Left ventricle myocardium inferior (tissue), 1 donor: Measurements from ENCODE around the gene TMEM132D. TPM values are rescaled to one million over a fixed set of nuclear protein-coding genes. Genes with fewer than 3 reads are reported as not detected.

Source experiments
- DNase-seq: peaks from one replicate; pipeline ENCODE4 v3.0.0-alpha.2; 2020
- H3K27ac ChIP-seq: fragments of 200-600 bp; replicated peaks from 2 replicates; pipeline ENCODE4 v1.8.0; 2021
- H3K27me3 ChIP-seq: fragments of 200-600 bp; 2 replicates; pipeline ENCODE4 v1.8.0; 2021; ENCODE audit warnings: low read depth
- H3K36me3 ChIP-seq: fragments of 200-600 bp; 2 replicates; pipeline ENCODE4 v1.8.0; 2021
- H3K4me1 ChIP-seq: fragments of 200-600 bp; 2 replicates; pipeline ENCODE4 v1.8.0; 2021
- H3K4me3 ChIP-seq: fragments of 200-600 bp; 2 replicates; pipeline ENCODE4 v1.8.0; 2021; ENCODE audit warnings: mild to moderate bottlenecking, moderate library complexity
- H3K9me3 ChIP-seq: fragments of 200-600 bp; replicated peaks from 2 replicates; pipeline ENCODE4 v1.8.0; 2021
- CTCF ChIP-seq: fragments of 200-600 bp; IDR thresholded peaks from 2 replicates; pipeline ENCODE4 v1.8.0; 2021; ENCODE audit warnings: antibody characterized with exemption, mild to moderate bottlenecking, borderline replicate concordance
- intact Hi-C: fragments of 100-400 bp; cut with micrococcal nuclease; formaldehyde crosslinking; loops from one replicate; pipeline ENCODE4 v1.11.0; 2022
- total RNA-seq: library from RNA; stranded (reverse); fragmentation: NEBNext Ultra II Directional; extraction: Animal tissue kit (Norgen Biotek cat#: 25700); gene quantifications from one replicate; pipeline ENCODE4 v1.2.1, GENCODE V29; 2021
- donor health status: DM: no; HTN: yes; CAD: no; lungs with severe emphysema.

The TMEM132D gene
- total RNA-seq, 1 donor from 2014 or later = not detected

- Histone ChIP-seq H3K9me3 (peaks cover 20% of the 10 kb centered on the region), H3K4me1 (no peaks in the 10 kb centered on the region), H3K27me3 (no peaks in the 10 kb centered on the region), H3K36me3 (no peaks in the 10 kb centered on the region), H3K27ac (no peak overlapping the region), H3K4me3 (no peak overlapping the region)
- intact Hi-C loops = no loop called here
- no peak for TF ChIP-seq CTCF
- no peak for DNase-seq
Measured at GRCh38 chr12:129727100-129727499, 176.7 kb downstream of the TMEM132D start.

GRCh38 chr12:129723260-129723659, 180.6 kb downstream of the TMEM132D start:
- no peak overlapping the region for H3K4me3 ChIP-seq
- H3K4me1 ChIP-seq = no peaks in the 10 kb centered on the region
- H3K9me3 ChIP-seq = peaks cover 12% of the 10 kb centered on the region
- no peaks in the 10 kb centered on the region for H3K27me3 ChIP-seq
- H3K27ac ChIP-seq = no peak overlapping the region
- no peak for TF ChIP-seq CTCF
- no peak for DNase-seq
- H3K36me3 ChIP-seq = no peaks in the 10 kb centered on the region
- intact Hi-C loops = no loop called here

GRCh38 chr12:129720618-129721017, 183.2 kb downstream of the TMEM132D start:
- Histone ChIP-seq H3K9me3 (no peaks in the 10 kb centered on the region), H3K27ac (no peak overlapping the region), H3K4me1 (no peaks in the 10 kb centered on the region), H3K27me3 (no peaks in the 10 kb centered on the region), H3K36me3 (no peaks in the 10 kb centered on the region), H3K4me3 (no peak overlapping the region)
- TF ChIP-seq CTCF = no peak
- intact Hi-C loops = no loop called here
- no peak for DNase-seq

- TF ChIP-seq CTCF = no peak
- intact Hi-C loops = no loop called here
- H3K4me3 ChIP-seq = no peak overlapping the region
- DNase-seq = no peak
- no peak overlapping the region for H3K27ac ChIP-seq
- no peaks in the 10 kb centered on the region for H3K4me1 ChIP-seq
- no peaks in the 10 kb centered on the region for H3K36me3 ChIP-seq
- peaks cover 3% of the 10 kb centered on the region for H3K9me3 ChIP-seq
- H3K27me3 ChIP-seq = no peaks in the 10 kb centered on the region
Measured at GRCh38 chr12:129719416-129719815, 184.4 kb downstream of the TMEM132D start.

GRCh38 chr12:129717438-129717837, 186.4 kb downstream of the TMEM132D start:
- intact Hi-C loops = no loop called here
- Histone ChIP-seq H3K27ac (no peak overlapping the region), H3K4me3 (no peak overlapping the region), H3K27me3 (no peaks in the 10 kb centered on the region), H3K4me1 (no peaks in the 10 kb centered on the region), H3K9me3 (peaks cover 10% of the 10 kb centered on the region), H3K36me3 (no peaks in the 10 kb centered on the region)
- TF ChIP-seq CTCF = no peak
- no peak for DNase-seq

GRCh38 chr12:129716825-129717224, 187.0 kb downstream of the TMEM132D start:
- H3K9me3 ChIP-seq = peaks cover 15% of the 10 kb centered on the region
- no peak for DNase-seq
- intact Hi-C loops = no loop called here
- no peak for TF ChIP-seq CTCF
- H3K27ac ChIP-seq = no peak overlapping the region
- H3K4me1 ChIP-seq = no peaks in the 10 kb centered on the region
- no peak overlapping the region for H3K4me3 ChIP-seq
- no peaks in the 10 kb centered on the region for H3K27me3 ChIP-seq
- no peaks in the 10 kb centered on the region for H3K36me3 ChIP-seq
